ENCODE data around the gene PELI1. TPM values are rescaled to one million over a fixed set of nuclear protein-coding genes. Genes with fewer than 3 reads are reported as not detected.
A peak's percentile ranks its signal among the peaks of the same experiment; 100 is the strongest.

Gene PELI1, protein sequence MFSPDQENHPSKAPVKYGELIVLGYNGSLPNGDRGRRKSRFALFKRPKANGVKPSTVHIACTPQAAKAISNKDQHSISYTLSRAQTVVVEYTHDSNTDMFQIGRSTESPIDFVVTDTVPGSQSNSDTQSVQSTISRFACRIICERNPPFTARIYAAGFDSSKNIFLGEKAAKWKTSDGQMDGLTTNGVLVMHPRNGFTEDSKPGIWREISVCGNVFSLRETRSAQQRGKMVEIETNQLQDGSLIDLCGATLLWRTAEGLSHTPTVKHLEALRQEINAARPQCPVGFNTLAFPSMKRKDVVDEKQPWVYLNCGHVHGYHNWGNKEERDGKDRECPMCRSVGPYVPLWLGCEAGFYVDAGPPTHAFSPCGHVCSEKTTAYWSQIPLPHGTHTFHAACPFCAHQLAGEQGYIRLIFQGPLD
- 46.5 TPM for polyA plus RNA-seq (2013, experiment 1 of 2)
- 43.7 TPM for polyA plus RNA-seq (2013, experiment 2 of 2)

DNA sequence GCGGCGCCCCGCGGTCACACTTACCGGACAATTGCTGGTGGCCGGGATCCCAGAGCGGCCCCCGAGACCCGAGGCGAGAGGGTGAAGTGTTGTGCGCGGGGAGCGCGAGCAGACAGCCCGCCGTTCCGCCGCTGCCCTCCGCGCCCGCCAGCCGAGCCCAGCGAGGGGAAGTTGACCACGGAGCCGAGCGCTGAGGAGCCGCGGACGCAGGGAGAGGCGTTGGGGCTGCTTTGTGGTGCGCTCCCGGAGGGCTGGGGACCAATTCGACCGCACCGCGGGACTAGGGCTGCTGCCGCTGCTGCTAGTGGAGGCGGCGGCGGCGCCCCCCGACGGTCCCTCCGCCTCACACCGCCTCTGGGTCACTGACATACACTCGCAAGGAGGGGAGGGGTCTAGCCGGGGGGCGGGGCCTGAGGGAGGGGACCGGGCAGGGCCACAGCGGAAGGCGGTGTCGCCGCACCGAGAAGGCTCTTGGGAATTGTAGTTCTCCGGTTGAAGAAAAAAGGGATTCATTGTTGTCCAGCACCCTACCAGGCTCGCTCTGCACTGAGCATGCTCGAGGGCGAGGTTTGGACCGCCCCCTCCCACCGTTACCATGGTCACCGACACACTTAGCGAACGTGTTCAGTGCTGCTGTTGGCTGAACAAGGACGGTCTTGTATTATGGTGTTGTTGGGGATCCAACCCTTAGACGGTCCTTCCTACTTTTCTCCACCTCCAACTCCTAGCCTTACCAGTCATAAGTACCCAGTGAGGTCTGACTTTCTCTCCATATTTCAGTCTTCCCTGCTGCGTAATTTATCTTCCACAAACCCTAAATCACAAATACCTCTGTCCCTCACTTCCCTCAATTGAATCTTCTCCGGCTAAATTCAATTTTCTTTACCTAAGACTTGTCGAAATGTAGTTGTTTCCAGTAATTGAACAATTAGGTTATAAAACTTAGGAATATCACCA lies at the start of gene PELI1:
Gene PELI1, minus strand, starts transcription at position 364 of the 957 bp plus-strand sequence. CDS start 36,110 bp downstream, outside the sequence.
- peak within 1 kb of the TSS; percentile 88 for H3K27ac ChIP-seq (ENCODE audit: low read depth, low read length, severe bottlenecking)
- 2 to 3% methylated on average over 35 to 36 of the region's 68 CpGs for WGBS, 2 experiments (ENCODE audit: insufficient coverage in 2 of 2)

DNA sequence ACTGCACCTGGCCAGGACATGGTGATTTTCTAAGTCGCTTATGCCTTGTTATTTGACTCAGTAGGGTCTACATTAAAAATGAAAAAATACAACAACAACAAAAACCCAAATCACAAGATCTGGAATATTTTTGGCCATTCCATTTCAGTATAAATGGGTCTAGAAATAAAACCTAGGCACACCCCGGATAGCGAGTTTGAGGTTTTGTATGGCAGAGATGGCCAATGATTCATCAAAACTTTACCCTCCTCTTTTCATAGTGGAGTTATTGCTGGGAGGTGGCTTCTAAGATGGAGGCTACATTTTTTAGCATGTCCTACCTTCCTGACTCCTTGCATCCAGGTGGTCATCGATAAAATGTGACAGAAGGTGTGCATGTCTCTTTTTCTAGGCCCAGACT lies 49.3 kb upstream of the PELI1 start:
- Histone ChIP-seq H3K4me3 (ENCODE audit: extremely low read depth, insufficient read depth, low read length, poor library complexity, severe bottlenecking) (no peak overlapping the region), H3K27ac (ENCODE audit: low read depth, low read length, severe bottlenecking) (no peak overlapping the region), H3K4me1 (ENCODE audit: control insufficient read depth, insufficient read depth, low read length, poor library complexity, severe bottlenecking) (no peaks in the 10 kb centered on the region), H3K36me3 (ENCODE audit: control insufficient read depth, insufficient read depth, low read length) (no peaks in the 10 kb centered on the region), H3K9me3 (ENCODE audit: control insufficient read depth, low read length) (no peaks in the 10 kb centered on the region)
- WGBS, 2 experiments (ENCODE audit: insufficient coverage in 2 of 2) = 90 to 100% methylated on average over 2 of the region's 4 CpGs

More for the DNA sequence above, at the start of gene PELI1:
- Histone ChIP-seq H3K36me3 (ENCODE audit: control insufficient read depth, insufficient read depth, low read length) (peaks cover 3% of the 10 kb centered on the region), H3K9me3 (ENCODE audit: control insufficient read depth, low read length) (no peaks in the 10 kb centered on the region), H3K4me1 (ENCODE audit: control insufficient read depth, insufficient read depth, low read length, poor library complexity, severe bottlenecking) (peaks cover 6% of the 10 kb centered on the region), H3K4me3 (ENCODE audit: extremely low read depth, insufficient read depth, low read length, poor library complexity, severe bottlenecking) (peak within 1 kb of the TSS; percentile 75)

DNA sequence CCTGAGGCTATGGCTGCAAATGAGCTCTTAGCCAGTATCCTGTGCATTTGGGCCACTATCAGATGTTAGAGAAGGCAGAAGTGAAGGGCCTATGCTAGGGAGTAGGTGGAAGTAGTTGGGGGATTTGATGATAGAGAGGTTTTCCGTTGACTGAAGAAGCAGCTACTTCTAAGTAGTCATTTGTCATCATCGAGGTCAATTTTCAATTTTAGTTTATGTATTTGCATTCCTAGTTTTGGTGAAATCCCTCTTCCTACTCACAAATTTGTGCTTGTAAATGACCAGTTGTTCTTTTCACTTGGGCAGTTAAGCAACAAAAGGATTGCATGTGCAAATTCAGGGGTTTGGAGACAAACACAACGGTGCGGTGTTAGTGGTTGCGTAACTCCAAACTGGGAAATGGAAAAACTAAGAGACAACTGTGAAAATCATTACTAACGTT lies 48.5 kb upstream of the PELI1 start:
- 100% methylated on average over 2 of the region's 6 CpGs; no CpG with 5 or more reads in 1 of the 2 experiments for WGBS, 2 experiments (ENCODE audit: insufficient coverage in 2 of 2)
- Histone ChIP-seq H3K27ac (ENCODE audit: low read depth, low read length, severe bottlenecking) (no peak overlapping the region), H3K36me3 (ENCODE audit: control insufficient read depth, insufficient read depth, low read length) (no peaks in the 10 kb centered on the region), H3K4me1 (ENCODE audit: control insufficient read depth, insufficient read depth, low read length, poor library complexity, severe bottlenecking) (no peaks in the 10 kb centered on the region), H3K4me3 (ENCODE audit: extremely low read depth, insufficient read depth, low read length, poor library complexity, severe bottlenecking) (no peak overlapping the region), H3K9me3 (ENCODE audit: control insufficient read depth, low read length) (no peaks in the 10 kb centered on the region)

DNA sequence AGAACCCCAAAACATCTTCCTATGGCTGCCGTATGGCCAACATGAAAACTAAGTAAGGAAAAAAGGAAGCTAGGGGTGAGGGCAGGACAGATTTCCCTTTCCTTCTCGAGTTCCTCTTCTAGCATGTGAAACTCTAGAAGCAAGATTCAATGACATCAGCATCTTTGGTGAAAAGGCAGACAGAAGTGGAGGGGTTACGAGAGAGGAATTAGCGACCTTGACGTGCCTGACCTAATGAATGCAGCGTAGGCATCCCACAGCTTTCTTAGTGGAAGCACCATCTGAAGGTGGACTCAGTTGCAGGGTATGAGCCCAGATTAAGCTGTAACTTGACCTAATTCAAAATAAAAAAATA lies 47.9 kb upstream of the PELI1 start:
- 94 to 96% methylated on average over 5 to 6 of the region's 6 CpGs for WGBS, 2 experiments (ENCODE audit: insufficient coverage in 2 of 2)
- no peak overlapping the region for H3K27ac ChIP-seq (ENCODE audit: low read depth, low read length, severe bottlenecking)
- H3K36me3 ChIP-seq (ENCODE audit: control insufficient read depth, insufficient read depth, low read length) = no peaks in the 10 kb centered on the region
- H3K9me3 ChIP-seq (ENCODE audit: control insufficient read depth, low read length) = no peaks in the 10 kb centered on the region
- no peaks in the 10 kb centered on the region for H3K4me1 ChIP-seq (ENCODE audit: control insufficient read depth, insufficient read depth, low read length, poor library complexity, severe bottlenecking)
- H3K4me3 ChIP-seq (ENCODE audit: extremely low read depth, insufficient read depth, low read length, poor library complexity, severe bottlenecking) = no peak overlapping the region

DNA sequence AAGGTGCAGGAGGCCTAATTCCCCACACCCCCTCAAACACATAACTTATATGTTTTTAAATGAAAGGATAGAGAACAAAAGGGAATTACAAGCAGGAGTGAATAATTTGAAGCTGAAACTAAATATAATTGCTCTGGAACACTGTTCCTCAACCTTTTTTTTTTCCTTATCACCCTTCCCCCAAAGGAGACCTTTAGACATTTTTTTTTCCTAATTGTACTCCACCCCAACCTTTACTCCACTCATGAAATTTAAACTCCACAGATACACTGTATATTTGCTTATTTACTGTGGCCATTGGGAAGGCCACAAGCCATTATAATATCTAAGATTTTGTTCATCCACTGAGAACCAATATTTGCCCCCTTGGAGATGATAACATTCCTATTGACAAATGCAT lies 45.4 kb upstream of the PELI1 start:
- Histone ChIP-seq H3K4me3 (ENCODE audit: extremely low read depth, insufficient read depth, low read length, poor library complexity, severe bottlenecking) (no peak overlapping the region), H3K27ac (ENCODE audit: low read depth, low read length, severe bottlenecking) (no peak overlapping the region), H3K36me3 (ENCODE audit: control insufficient read depth, insufficient read depth, low read length) (no peaks in the 10 kb centered on the region), H3K4me1 (ENCODE audit: control insufficient read depth, insufficient read depth, low read length, poor library complexity, severe bottlenecking) (no peaks in the 10 kb centered on the region), H3K9me3 (ENCODE audit: control insufficient read depth, low read length) (no peaks in the 10 kb centered on the region)

DNA sequence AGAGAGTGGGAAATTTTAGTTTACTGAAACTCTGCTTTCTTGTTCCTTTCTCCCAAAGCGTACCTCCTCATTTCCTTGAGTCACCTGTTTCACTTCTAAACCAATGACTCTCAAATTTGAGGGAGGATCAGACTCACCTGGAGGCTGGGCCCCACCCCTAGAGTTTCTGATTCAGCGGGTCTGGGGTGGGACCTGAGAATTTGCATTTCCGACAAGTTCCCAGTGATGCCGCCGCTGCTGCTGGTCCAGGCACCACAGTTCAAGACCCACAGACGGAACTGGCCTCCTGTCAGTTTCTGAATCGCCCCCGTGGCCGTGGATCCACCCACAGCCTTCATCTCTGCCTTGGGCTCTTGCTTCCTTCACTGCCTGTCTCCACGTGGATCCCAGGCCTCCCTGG lies 44.9 kb upstream of the PELI1 start:
- Histone ChIP-seq H3K27ac (ENCODE audit: low read depth, low read length, severe bottlenecking) (no peak overlapping the region), H3K9me3 (ENCODE audit: control insufficient read depth, low read length) (no peaks in the 10 kb centered on the region), H3K36me3 (ENCODE audit: control insufficient read depth, insufficient read depth, low read length) (no peaks in the 10 kb centered on the region), H3K4me3 (ENCODE audit: extremely low read depth, insufficient read depth, low read length, poor library complexity, severe bottlenecking) (no peak overlapping the region), H3K4me1 (ENCODE audit: control insufficient read depth, insufficient read depth, low read length, poor library complexity, severe bottlenecking) (no peaks in the 10 kb centered on the region)
- WGBS, 2 experiments (ENCODE audit: insufficient coverage in 2 of 2) = 79 to 87% methylated on average over 6 to 9 of the region's 10 CpGs

DNA sequence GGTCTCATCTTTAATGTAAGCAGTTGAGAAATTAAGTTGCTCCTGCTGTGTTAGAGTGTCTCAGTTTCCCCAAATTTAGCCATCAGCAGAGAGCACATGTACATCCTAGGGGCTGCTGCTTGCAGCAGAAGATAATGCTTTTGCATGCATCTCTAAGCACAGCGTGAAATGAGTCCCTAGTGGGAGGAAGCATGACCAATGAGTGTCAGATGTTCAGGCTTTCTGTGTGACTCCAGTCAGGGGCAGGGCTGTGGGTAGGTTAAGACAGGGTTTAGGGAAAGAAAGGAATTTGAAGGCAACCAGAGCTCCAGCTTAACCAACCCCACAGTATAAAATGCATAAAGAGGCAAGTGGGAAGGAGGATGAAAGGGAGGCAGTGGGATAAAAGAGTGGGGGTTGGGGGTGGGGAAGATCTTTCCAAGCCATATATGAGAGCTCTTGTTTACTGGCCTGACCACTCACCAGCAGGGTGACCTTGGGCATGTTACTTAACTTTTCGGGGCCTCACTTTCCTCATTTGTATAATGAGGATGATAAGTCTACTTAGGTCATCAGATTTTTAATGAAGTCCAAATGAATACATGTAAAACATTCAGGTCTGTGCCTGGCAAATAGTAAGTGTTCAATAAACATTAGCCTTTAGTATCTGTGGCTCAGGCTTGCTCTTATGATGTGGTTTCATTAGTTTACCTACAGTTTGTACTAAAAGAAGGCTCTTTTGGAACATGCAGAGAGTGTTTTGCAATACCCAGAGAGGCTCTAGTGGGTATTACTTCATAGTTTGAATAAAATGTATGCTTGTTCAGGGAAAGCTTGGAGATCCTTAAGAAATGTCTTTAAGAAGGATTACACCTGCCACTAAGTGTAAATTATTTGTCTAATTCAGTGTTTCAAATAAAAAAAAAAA lies 42.7 kb upstream of the PELI1 start:
- WGBS, 2 experiments (ENCODE audit: insufficient coverage in 2 of 2) = 80% methylated on average over 1 of the region's 2 CpGs; no CpG with 5 or more reads in 1 of the 2 experiments

DNA sequence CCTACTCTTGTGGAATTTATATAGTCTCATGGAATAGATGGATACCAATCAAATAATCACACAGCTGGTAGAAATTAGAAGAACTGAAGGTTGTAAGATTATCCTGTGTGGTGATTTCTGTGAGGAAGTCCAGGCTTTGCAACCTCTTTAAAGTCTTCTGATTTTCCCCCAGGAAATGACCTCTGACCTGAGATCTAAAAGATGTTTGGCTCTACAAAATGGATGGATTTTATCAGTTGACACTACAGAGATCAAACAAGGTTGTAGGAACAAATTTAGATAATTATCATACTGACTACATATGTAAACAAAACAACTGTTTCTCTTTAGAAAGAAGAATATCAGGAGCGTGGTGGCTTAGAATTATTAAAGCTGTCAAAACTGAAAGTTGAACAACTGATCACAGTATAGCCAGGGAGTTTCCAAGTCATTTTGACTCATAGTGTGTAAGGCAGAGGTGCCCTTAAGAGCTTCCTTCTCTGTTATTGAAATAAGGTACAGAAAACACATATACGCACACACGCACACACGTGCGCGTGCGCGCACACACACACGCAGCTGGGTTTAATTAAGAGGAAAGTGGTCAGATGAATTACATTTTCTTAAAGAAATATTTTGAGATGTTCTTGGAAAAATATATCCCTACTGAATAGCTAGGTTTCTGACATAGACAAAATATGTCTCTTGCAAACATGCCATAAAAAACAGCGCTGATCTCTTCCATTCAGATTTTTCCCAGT lies 35.5 kb upstream of the PELI1 start:
- no peaks in the 10 kb centered on the region for H3K9me3 ChIP-seq (ENCODE audit: control insufficient read depth, low read length)
- 97% methylated on average over 7 of the region's 10 CpGs; no CpG with 5 or more reads in 1 of the 2 experiments for WGBS, 2 experiments (ENCODE audit: insufficient coverage in 2 of 2)
- H3K4me1 ChIP-seq (ENCODE audit: control insufficient read depth, insufficient read depth, low read length, poor library complexity, severe bottlenecking) = peaks cover 16% of the 10 kb centered on the region
- no peaks in the 10 kb centered on the region for H3K36me3 ChIP-seq (ENCODE audit: control insufficient read depth, insufficient read depth, low read length)
- H3K4me3 ChIP-seq (ENCODE audit: extremely low read depth, insufficient read depth, low read length, poor library complexity, severe bottlenecking) = no peak overlapping the region
- H3K27ac ChIP-seq (ENCODE audit: low read depth, low read length, severe bottlenecking) = no peak overlapping the region

More for the DNA sequence above, 42.7 kb upstream of the PELI1 start:
- Histone ChIP-seq H3K27ac (ENCODE audit: low read depth, low read length, severe bottlenecking) (no peak overlapping the region), H3K4me3 (ENCODE audit: extremely low read depth, insufficient read depth, low read length, poor library complexity, severe bottlenecking) (no peak overlapping the region), H3K36me3 (ENCODE audit: control insufficient read depth, insufficient read depth, low read length) (no peaks in the 10 kb centered on the region), H3K9me3 (ENCODE audit: control insufficient read depth, low read length) (no peaks in the 10 kb centered on the region), H3K4me1 (ENCODE audit: control insufficient read depth, insufficient read depth, low read length, poor library complexity, severe bottlenecking) (no peaks in the 10 kb centered on the region)

DNA sequence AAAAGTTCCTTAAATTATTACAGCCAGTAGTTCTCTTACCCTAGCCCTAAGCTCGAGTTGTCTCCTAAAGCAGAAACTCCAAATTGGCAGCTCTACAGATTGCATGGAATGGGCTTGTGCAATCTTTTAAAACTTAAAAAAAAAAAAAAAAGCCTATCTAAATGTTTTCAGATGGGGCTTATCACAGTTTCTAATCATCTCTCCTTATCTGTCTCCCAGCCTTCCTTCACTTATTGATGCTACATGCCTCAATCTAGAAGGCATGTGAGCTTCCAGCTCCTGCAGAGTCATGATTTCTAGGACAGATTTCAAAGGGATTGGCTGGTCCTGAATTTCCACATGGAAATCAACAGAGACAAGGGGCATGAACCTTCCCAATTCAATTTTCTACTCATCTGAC lies 33.1 kb upstream of the PELI1 start:
- H3K4me3 ChIP-seq (ENCODE audit: extremely low read depth, insufficient read depth, low read length, poor library complexity, severe bottlenecking) = no peak overlapping the region
- no peaks in the 10 kb centered on the region for H3K9me3 ChIP-seq (ENCODE audit: control insufficient read depth, low read length)
- WGBS, 2 experiments (ENCODE audit: insufficient coverage in 2 of 2) = 100% methylated on average over 1 of the region's 1 CpG; no CpG with 5 or more reads in 1 of the 2 experiments
- no peaks in the 10 kb centered on the region for H3K36me3 ChIP-seq (ENCODE audit: control insufficient read depth, insufficient read depth, low read length)
- H3K4me1 ChIP-seq (ENCODE audit: control insufficient read depth, insufficient read depth, low read length, poor library complexity, severe bottlenecking) = peaks cover 20% of the 10 kb centered on the region
- peak overlapping the region; percentile 50 for H3K27ac ChIP-seq (ENCODE audit: low read depth, low read length, severe bottlenecking)
